Measurements from ENCODE around the gene EHD3. TPM values are rescaled to one million over a fixed set of nuclear protein-coding genes. Genes with fewer than 3 reads are reported as not detected.

The EHD3 gene
- total RNA-seq (2014; rRNA removed; shearing (Covaris generic)): 3.5 and 4.9 TPM in 2 replicates

DNA sequence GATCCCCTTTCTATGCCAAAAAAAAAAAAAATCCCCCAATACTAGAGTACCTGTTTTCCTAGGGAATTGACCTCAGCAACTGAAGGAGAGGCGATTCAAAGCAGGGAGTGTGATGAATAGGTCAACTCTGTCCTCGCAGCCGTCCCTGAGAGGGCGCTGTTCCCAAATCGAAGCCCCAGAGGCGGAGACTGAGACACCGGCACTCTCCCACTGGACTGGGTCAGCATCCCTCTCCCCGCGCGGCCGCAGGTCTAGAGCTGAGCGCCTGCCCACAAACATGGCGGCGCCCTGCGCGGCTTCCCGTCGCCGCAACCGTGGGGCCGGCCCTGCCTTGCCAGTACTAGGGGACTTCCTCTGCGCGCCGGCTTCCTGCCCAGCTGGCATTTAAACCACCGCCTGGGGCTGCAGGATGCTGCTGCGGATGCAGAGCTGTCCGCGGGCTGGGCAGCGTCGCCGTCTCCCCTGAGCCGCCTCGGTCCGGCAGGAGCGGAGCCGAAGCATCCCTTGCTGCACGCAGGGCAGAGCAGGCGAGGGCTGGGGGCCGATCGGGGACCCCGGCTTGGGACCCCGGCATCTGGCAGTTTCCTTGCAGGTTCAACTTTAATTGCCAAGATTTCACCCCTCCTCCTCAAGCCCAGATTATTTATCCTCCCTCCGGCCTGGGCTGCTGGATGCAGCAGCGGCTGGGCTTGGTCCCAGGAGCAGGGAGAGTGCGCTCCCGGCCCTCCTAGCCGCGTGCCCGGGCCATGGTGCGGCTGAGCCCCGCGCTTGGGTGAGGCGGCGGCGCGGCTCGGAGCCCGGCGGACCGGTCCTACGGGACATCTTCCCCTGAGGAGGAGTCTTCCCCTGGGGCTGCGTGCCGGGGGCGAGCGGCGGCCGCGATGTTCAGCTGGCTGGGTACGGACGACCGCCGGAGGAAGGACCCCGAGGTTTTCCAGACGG is at the start of gene EHD3:
EHD3 (plus strand) TSS at position 412 of the 942 bp plus-strand sequence; CDS start at position 882, 470 bp downstream.
- DNase-seq (ENCODE audit: low spot score): peak; percentile 96
- in situ Hi-C loops (cut with HindIII; ENCODE audit: low sequenced_read_pairs): no loop called here

- in situ Hi-C loops (cut with HindIII; ENCODE audit: low sequenced_read_pairs): no loop called here
- DNase-seq (ENCODE audit: low spot score): no peak
Observed at GRCh38 chr2:31187166-31187565, 46.8 kb upstream of the EHD3 start.

DNA sequence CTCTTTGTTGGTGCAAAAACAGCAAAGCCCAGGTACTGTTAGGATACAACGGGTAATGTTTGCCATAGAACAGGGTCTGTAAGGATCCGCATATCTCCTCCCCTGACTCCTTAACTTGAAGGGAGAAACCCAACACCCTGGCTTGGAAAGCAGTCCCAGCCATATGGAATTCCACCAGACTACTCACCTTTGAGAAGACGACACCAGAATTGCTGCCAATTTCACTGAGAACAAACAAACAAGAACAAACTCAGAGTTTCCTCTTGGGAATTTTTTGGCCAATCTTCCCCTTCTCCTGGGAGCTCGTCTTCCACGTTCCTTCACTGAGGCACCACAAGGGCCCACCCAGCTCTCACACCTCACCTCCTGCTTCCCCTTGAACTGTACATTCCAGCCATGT is 45.8 kb upstream of the EHD3 start:
- in situ Hi-C loops (cut with HindIII; ENCODE audit: low sequenced_read_pairs): no loop called here
- no peak for DNase-seq (ENCODE audit: low spot score)

DNA sequence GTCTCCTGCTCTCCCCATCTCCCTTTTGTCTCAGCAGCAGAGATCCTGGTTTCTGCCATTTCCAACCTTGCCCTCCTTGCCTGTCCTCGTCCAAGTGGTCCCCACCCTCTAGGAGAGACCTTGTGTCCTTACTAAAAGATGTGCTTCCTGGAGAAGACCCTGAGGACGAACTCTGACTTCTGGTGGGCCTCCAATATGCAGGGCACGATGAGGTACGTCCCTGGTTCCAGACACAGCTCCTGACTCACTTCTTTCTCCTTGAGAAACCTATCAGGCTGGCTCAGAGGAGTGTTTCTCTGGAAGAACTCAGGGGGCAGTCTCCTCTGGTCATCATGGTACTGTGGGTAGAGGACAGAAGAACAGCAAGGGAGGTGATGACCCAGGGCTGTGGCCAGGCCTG is 44.8 kb upstream of the EHD3 start:
- in situ Hi-C loops (cut with HindIII; ENCODE audit: low sequenced_read_pairs): no loop called here
- DNase-seq (ENCODE audit: low spot score): no peak

GRCh38 chr2:31190188-31190587 is 43.8 kb upstream of the EHD3 start:
- in situ Hi-C loops (cut with HindIII; ENCODE audit: low sequenced_read_pairs): no loop called here
- no peak for DNase-seq (ENCODE audit: low spot score)

DNA sequence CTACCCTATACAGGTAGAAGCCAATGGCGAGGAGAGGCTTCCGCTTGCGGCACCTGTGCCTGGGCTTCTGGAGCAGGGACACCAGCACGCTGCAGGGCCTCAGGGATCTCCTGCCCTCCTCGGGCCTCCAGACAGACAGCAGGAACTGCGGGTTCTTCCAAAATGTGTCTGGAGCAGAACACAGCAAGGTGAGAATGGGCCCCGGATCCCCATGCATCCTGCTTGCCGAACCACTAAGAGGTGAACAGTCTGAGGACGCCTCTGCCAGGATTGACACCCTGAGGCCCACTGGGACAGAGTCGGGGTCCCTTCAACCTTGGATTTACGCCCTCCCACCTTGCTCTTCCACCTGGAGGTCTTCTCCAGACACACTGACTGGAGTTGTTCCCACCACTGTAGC is 42.0 kb upstream of the EHD3 start:
- no peak for DNase-seq (ENCODE audit: low spot score)
- in situ Hi-C loops (cut with HindIII; ENCODE audit: low sequenced_read_pairs): no loop called here

DNA sequence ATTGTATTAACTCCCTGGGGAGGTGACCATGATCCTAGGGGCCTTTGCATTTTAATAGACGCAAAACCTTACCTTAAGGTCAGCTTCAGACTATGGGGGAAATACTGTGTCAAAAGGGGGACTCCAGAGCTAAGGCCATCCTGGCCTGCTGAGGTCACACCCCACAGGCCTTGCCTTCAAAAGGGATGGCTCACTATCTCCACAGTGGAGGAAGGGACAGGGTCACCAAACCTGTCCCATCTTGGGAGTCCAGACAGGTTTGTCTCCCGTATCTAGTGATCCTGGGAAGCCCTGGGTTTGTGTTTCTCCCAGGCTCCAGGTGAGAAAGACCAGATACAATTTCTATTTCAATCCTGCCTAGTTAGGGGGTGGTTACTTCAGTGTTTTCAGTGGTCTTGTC is 41.6 kb upstream of the EHD3 start:
- DNase-seq (ENCODE audit: low spot score): no peak
- in situ Hi-C loops (cut with HindIII; ENCODE audit: low sequenced_read_pairs): no loop called here

GRCh38 chr2:31192851-31193392 is 41.0 kb upstream of the EHD3 start:
- in situ Hi-C loops (cut with HindIII; ENCODE audit: low sequenced_read_pairs): no loop called here
- no peak for DNase-seq (ENCODE audit: low spot score)

DNA sequence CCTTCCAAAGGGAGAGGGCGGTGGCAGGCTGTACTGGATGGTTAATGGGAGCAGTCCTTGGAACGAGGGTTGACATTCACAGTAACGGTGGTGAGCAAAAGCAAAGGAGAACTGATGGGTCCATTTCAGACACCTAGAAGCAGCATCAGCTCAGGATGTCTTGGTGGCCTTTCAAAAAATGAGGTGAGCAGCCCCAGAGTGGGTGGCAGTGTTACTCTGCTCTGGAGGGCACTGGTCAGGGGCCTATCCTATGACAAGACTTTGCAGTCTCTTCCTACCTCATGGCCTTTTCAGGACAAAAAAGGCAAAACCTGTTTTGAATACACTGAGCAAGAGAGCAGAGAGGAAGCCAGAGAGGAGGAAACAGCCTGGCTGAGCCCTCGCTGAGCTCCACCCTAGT is 40.1 kb upstream of the EHD3 start:
- in situ Hi-C loops (cut with HindIII; ENCODE audit: low sequenced_read_pairs): no loop called here
- DNase-seq (ENCODE audit: low spot score): no peak

- in situ Hi-C loops (cut with HindIII; ENCODE audit: low sequenced_read_pairs): no loop called here
- no peak for DNase-seq (ENCODE audit: low spot score)
Observed at GRCh38 chr2:31196622-31197021, 37.3 kb upstream of the EHD3 start.

- in situ Hi-C loops (cut with HindIII; ENCODE audit: low sequenced_read_pairs): no loop called here
- DNase-seq (ENCODE audit: low spot score): no peak
Observed at GRCh38 chr2:31197166-31197565, 36.8 kb upstream of the EHD3 start.

GRCh38 chr2:31197669-31198068 is 36.3 kb upstream of the EHD3 start:
- in situ Hi-C loops (cut with HindIII; ENCODE audit: low sequenced_read_pairs): no loop called here
- no peak for DNase-seq (ENCODE audit: low spot score)

GRCh38 chr2:31199206-31199605 is 34.7 kb upstream of the EHD3 start:
- in situ Hi-C loops (cut with HindIII; ENCODE audit: low sequenced_read_pairs): no loop called here
- no peak for DNase-seq (ENCODE audit: low spot score)

DNA sequence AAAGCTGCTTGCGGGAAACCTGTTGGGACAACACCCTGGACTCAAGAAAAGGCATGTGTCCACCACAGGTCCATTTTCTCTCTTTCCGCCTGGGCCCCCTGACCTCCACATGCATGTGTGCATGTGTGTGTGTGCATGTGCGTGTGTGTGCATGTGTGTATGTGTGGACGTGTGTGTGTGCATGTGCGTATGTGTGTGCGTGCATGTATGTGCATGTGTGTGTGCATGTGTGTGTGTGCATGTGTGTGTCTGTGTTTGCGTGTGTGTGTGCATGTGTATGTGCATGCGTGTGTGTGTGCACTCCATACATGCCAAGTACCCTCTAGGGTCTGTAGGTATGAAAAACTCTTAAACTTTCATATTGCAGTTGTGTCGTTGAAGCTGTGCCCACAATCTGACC is 33.0 kb upstream of the EHD3 start:
- in situ Hi-C loops (cut with HindIII; ENCODE audit: low sequenced_read_pairs): no loop called here
- DNase-seq (ENCODE audit: low spot score): no peak

- in situ Hi-C loops (cut with HindIII; ENCODE audit: low sequenced_read_pairs): no loop called here
- peak; percentile 30 for DNase-seq (ENCODE audit: low spot score)
Observed at GRCh38 chr2:31202041-31202440, 31.9 kb upstream of the EHD3 start.

DNA sequence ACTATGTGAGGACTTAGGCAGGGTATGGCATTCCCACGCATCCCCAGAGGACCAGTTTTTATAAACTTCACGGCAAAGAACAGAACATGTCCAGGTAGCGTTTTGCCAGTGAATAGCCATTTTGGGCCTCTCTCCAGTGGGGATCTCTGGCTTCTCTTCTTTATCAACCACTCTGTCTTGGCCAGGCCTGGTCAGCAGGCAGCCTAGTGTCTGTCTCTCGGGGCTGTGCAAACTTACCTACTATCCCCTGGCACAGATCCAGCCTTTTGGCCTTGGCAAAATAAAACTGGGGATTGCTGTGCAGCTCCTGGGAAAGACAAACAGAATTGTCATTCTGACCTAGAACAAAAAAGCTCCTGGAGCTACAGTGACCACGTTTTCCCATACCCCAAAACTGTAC is 31.1 kb upstream of the EHD3 start:
- in situ Hi-C loops (cut with HindIII; ENCODE audit: low sequenced_read_pairs): no loop called here
- DNase-seq (ENCODE audit: low spot score): peak; percentile 63

DNA sequence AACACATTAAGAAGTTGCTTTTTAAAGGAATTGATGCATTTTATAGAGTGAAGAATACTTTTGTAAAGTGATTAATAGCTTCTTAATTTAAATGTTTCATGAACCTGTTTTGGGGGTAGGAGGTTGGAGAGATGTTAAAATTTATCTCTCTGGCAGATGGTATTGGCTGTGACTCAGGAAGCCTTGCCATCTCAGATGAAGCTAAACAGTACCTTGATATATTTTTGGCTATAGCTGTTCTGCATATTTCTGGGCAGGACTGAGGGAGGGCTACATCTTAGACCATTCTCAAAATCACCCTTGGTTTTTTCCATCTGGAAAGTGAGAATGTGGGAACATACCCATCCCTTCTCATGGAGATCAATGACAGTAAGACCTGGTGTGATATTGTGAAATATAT is 30.0 kb upstream of the EHD3 start:
- in situ Hi-C loops (cut with HindIII; ENCODE audit: low sequenced_read_pairs): no loop called here

GRCh38 chr2:31204783-31205182 is 29.2 kb upstream of the EHD3 start:
- in situ Hi-C loops (cut with HindIII; ENCODE audit: low sequenced_read_pairs): no loop called here
- peak; percentile 9 for DNase-seq (ENCODE audit: low spot score)

More for the DNA sequence above, 30.0 kb upstream of the EHD3 start:
- peak; percentile 90 for DNase-seq (ENCODE audit: low spot score)

DNA sequence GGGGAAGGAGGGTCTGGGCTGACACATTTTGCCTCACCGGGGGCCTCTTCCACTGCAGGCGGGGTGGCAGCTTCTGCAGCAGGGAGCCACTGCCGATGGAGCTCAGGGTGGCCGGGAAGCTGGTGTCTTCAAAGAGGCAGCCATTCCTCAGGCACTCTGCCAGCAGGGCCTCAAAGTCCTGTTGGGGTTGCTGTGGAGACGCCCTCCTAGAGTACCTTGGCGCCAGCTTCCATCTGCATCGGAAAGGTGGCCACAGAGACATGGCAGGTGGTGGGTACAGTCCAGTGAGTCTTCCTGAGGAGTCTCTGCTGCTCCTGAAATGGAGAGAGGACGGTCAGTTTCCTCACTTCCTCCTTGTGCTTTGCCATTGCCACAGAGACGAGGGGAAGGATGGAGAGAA is 28.8 kb upstream of the EHD3 start:
- peak; percentile 80 for DNase-seq (ENCODE audit: low spot score)
- in situ Hi-C loops (cut with HindIII; ENCODE audit: low sequenced_read_pairs): no loop called here

- DNase-seq (ENCODE audit: low spot score): no peak
- in situ Hi-C loops (cut with HindIII; ENCODE audit: low sequenced_read_pairs): no loop called here
Observed at GRCh38 chr2:31205613-31206012, 28.3 kb upstream of the EHD3 start.

GRCh38 chr2:31207790-31208189 is 26.2 kb upstream of the EHD3 start:
- DNase-seq (ENCODE audit: low spot score): peak; percentile 26

More at GRCh38 chr2:31207790-31208189, 26.2 kb upstream of the EHD3 start:
- in situ Hi-C loops (cut with HindIII; ENCODE audit: low sequenced_read_pairs): no loop called here

Data from G401 (cell line).